Activated CD4-positive, alpha-beta T cell treated with anti-CD3 and anti-CD28 coated beads, Interleukin-2, amount 50 U/mL, for 48 hours (primary cell): ENCODE data around the gene ARHGEF12.
A peak's percentile ranks its signal among the peaks of the same experiment; 100 is the strongest.

ENCODE experiments used
- DNase-seq, 2 experiments: peaks; one replicate each; pipeline ENCODE4 v3.0.0-alpha.2; 2020

Gene ARHGEF12

GRCh38 chr11:120342226-120342625 lies 6.0 kb downstream of the ARHGEF12 start:
- no peak for DNase-seq

GRCh38 chr11:120342678-120343077 lies 6.5 kb downstream of the ARHGEF12 start:
- DNase-seq = no peak

DNA sequence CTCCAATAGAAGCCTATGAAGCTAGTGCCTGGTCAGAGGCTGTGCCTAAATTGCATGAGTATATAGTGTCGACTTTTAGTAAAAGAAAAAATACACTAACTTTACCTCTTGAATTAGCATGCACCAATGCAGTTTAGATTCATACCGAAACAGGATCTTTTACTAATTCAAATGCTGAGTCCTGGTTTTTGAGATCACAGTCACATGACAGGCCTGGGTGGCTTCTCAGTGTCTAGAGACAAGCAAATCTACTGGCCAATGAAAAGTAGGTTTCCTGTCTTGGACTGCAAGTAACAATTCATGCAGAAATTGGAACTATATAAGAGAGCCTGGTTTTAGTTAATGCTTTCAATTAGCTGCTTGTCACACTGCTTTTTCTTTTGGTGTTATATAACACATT lies 7.2 kb downstream of the ARHGEF12 start:
- no peak for DNase-seq

- peak in 1 of 2 experiments; percentile 20 for DNase-seq
These were observed 8.2 kb downstream of the ARHGEF12 start for GRCh38 chr11:120344302-120345004.

DNA sequence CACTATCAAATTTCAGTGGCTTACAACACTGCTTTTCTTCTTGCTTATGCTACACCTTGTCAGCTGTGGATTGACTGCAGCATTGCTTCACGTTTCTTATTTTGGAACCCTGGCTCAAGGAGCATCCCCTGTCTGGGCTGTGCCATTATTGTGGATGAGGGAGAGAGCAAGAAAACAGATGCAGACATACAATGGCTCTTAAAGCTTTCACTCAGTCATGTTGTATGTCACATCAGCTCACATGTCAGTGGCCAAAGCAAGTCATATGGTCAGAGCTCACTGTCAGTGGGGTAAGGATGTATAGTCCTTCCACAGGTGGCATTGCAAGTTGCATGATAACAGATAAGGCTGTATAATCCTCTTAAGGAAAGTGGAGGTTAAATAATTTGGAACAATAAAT lies 10.0 kb downstream of the ARHGEF12 start:
- DNase-seq = no peak

DNA sequence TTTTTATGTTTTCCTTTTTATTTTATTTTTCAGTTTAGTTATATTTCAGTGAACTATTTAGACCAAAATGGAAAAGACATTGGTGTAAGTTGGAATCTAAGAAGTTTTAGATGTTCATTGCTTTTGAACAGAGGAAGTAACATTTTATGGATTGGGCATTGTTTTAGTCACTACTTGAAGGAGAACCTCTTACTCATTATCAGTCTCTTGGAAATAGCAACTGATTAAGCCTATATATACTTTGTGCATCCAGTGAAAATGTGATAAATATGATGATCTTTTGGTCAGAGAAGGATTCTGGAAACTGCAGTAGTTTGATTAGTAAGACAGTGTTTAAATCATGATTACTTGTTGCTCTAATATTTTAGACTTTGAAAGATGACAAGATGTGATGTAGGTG lies 14.4 kb downstream of the ARHGEF12 start:
- no peak for DNase-seq

DNA sequence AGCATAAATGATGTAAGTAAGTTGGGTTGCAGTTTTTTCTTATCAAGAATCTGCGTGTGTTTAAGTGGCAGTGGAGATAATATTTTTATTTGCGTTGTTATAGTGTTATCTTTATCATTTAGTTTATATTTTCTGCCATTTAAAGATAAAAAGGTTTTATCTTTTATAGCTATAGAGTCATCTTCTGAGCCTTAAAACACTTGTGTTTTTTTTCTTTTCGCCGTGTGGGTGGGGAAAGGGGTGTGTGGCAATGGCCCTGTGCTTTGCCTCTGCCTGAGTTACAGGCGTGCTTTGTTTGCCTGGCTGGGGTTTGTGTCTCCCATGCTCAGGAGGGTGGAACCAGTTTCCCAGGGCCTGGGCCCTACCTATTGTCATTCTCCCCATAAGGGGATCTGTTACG lies 16.2 kb downstream of the ARHGEF12 start:
- DNase-seq = no peak

- no peak for DNase-seq
These were observed 17.9 kb downstream of the ARHGEF12 start for GRCh38 chr11:120354068-120354467.

DNA sequence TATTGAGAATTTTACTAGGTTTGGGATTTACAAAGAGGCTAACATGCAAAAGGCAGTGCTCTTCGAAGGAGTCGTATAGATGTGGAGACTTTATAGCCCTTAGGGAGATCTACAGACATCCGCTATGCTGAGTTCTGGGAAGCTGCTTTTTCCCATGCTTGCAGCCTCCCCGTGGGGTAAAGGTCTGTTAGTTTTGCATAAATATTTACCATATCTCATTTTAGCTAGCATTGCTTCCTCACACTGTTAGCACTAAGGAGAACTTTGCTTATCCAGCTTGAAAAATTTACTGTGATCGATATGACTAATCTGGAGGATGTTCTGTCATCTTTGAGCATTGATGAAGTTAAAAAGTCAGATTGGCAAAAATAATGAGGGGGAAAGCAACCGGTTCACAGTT lies 18.6 kb downstream of the ARHGEF12 start:
- no peak for DNase-seq

- DNase-seq = no peak
These were observed 21.4 kb downstream of the ARHGEF12 start for GRCh38 chr11:120357620-120358019.

DNA sequence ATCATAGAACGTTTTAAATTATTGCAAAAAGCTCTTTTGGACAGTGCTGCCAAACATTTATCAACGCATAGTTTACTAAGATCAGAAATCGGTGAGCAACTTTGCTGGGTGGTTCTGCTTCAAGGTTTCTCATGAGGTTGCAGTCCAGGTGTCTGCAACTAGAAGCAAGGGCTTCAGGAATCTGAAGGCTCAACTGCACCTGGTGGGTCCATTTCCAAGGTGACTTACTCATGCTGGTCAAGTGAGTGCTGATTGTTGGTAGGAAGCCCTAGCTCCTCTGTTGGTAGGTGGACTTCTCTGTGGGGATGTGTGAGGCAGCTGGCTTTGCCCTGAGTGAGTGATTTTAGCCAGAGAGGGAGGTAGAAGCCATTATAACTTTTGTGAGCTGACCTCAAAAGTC lies 22.5 kb downstream of the ARHGEF12 start:
- DNase-seq = no peak

DNA sequence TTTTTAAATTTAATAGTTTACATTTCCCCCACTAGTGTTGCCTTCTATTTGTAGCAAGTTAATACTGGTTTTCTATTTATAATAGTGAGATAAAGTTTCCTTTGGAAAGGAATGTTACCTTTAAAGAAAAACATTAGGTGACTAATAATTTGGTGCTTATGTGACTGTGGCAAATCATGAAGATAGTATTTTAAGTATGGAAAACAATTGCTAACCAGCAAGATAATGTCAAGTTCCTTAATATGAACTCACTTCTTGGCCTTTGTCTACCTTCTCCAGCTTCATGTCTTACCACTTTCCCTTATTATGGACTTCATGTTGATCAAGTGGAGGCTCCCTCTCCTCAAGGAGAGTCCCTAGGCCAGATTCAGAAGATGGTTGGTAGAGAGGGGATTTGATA lies 27.2 kb downstream of the ARHGEF12 start:
- no peak for DNase-seq

DNA sequence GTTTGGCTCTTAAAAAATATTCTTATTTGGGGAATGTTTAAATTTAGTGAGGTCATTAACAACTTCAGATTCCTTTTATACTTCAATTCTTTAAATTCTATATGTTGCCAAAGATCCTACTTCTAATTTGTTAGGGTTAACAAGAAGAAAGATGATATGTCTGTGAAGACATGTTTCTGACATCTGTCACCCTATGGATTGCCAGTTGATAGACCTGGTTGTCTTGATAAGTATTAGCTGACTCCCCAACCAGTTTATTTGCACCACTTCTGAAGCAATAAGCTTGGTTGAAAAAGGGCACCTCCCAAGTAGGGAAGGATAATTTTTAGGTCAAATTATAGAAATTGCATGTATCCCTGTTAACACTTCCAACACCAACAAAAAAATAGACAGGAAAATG lies 29.3 kb downstream of the ARHGEF12 start:
- no peak for DNase-seq

GRCh38 chr11:120372296-120372695 lies 36.1 kb downstream of the ARHGEF12 start:
- no peak for DNase-seq

- DNase-seq = no peak
These were observed 38.9 kb downstream of the ARHGEF12 start for GRCh38 chr11:120375076-120375475.

DNA sequence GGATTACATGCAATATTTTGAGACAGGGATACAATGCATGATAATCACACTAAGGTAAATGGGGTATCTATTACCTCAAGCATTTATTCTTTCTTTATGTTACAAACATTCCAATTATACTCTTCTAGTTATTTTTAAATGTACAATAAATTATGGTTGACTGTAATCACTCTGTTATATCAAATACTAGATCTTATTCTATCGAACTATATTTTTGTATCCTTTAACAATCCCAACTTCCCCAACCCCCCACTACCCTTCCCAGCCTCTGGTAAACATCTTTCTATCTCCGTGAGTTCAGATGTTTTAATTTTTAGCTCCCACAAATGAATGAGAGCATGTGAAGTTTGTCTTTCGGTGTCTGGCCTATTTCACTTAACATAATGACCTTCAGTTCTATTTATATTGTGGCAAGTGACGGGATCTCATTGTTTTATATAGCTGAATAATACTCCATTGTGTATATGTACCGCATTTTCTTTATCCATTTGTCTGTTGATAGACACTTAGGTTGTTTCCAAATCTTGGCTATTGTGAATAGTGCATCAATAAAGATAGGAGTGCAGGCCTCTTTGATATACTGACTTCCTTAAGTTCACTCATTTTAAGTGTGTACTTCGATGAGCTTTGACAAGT lies 40.5 kb downstream of the ARHGEF12 start:
- DNase-seq = no peak

DNA sequence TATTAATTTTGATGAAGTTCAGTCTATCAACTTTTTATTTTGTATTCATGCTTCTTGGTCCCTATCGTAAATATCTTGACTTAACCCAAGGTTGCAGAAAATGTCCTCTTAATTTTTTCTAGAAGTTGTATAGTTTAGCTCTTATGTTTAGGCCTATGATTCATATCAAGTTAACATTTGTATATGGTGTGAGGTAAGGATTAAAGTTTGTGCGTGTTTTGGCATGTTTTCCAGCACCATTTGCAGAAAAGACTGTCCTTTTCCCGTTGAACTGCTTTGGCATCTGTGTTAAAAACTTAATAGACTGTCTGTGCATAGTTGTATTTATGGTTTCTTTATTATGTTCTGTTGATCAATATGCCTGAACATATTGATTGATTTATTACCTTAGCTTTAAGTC lies 42.3 kb downstream of the ARHGEF12 start:
- no peak for DNase-seq

DNA sequence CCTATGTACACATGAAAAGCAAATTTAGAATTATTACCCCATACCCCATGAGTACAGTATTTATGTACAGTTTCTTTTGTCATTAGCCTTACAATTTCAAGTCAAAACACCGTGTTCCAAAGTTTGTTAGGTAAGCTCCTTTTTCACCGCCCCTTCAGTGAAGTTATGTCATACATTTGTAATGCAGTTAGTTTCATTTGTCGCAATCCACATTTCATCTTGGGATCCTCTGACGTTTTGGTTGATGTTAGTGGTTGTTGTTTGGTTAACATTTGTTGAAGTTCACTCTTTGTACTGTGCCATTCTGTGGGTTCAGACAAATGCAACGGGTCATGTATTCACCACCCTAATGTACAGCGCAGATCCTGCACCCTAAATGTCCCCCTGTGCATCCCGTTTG lies 45.2 kb downstream of the ARHGEF12 start:
- DNase-seq = no peak

DNA sequence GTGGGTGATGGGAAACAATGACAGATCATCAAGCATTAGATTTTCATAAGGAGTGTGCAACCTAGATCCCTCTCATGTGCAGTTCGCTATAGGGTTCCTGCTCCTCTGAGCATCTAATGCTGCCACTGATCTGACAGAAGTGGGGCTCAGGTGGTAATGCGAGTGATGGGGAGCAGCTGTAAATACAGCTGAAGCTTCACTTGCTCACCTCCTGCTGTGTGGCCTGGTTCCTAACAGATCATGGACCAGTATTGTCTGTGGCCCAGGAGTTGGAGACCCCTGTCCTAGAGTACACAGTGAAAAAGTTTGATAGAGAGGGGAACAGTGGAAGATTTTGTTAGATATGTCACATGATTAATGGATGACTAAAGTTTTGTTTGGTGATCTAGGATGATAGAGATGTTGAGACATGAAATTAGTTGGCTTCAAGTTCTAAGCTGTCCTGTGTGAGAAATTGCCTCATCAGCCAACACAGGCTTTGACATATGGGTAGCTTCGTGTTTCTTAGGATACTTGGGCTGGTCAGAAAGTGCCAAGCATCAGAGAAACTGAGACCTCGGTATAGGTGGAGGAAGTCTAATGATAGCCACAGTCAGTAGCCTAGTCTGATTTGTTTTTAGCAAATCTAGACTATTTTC lies 47.4 kb downstream of the ARHGEF12 start:
- DNase-seq = no peak

- no peak for DNase-seq
These were observed 48.3 kb downstream of the ARHGEF12 start for GRCh38 chr11:120384476-120384875.

- DNase-seq = no peak
These were observed 48.9 kb downstream of the ARHGEF12 start for GRCh38 chr11:120385110-120385509.

DNA sequence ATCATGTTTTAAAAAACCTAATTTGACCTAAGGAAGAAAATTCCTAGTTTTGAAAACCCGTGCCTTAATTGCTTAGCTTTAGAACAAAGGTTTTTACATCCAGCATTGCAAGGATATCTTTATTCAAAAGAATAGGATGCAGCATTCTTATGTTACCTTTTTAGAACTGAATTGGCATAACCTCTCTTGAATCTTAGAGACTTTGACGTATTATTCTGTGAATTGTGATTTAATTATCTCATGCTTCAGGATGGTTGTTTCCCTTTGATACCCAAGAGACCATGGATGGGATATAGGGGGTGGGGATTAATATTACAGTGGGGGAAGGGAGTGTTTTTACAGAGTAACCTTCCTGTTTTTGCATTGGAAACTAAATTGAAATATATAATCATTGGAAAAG lies 49.4 kb downstream of the ARHGEF12 start:
- no peak for DNase-seq

DNA sequence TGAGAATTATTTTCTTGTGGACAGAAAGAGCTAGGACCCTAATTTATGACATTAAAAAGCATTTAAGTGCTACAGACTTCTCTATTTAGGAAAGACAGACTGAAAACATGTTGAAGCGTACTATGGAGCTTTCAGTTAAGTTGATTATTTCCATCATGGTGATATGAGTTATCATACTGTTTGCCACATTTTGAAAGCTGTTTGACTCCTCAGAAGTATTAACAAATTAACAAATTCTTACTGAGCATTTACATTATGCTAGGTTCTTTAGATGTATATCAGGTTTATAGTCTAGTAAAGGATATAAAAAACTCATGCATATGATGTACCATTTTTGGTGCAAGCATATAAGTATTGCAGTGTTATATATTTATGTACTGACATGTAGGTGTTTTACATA lies 50.1 kb downstream of the ARHGEF12 start:
- no peak for DNase-seq

- no peak for DNase-seq
These were observed 50.7 kb downstream of the ARHGEF12 start for GRCh38 chr11:120386774-120387371.
